CD4-positive, alpha-beta T cell treated with Interleukin-15 for 1 hour (primary cell): ENCODE data around the gene TBXT.
"Not testable (repeated sequence)": the region's sequence is repeated elsewhere in the genome, so short reads cannot be mapped to it uniquely, and the experiment has no call there.

Source experiments
- DNase-seq: peaks from one replicate; pipeline ENCODE4 v3.0.0-alpha.2; 2020

The TBXT gene, protein sequence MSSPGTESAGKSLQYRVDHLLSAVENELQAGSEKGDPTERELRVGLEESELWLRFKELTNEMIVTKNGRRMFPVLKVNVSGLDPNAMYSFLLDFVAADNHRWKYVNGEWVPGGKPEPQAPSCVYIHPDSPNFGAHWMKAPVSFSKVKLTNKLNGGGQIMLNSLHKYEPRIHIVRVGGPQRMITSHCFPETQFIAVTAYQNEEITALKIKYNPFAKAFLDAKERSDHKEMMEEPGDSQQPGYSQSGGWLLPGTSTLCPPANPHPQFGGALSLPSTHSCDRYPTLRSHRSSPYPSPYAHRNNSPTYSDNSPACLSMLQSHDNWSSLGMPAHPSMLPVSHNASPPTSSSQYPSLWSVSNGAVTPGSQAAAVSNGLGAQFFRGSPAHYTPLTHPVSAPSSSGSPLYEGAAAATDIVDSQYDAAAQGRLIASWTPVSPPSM

DNA sequence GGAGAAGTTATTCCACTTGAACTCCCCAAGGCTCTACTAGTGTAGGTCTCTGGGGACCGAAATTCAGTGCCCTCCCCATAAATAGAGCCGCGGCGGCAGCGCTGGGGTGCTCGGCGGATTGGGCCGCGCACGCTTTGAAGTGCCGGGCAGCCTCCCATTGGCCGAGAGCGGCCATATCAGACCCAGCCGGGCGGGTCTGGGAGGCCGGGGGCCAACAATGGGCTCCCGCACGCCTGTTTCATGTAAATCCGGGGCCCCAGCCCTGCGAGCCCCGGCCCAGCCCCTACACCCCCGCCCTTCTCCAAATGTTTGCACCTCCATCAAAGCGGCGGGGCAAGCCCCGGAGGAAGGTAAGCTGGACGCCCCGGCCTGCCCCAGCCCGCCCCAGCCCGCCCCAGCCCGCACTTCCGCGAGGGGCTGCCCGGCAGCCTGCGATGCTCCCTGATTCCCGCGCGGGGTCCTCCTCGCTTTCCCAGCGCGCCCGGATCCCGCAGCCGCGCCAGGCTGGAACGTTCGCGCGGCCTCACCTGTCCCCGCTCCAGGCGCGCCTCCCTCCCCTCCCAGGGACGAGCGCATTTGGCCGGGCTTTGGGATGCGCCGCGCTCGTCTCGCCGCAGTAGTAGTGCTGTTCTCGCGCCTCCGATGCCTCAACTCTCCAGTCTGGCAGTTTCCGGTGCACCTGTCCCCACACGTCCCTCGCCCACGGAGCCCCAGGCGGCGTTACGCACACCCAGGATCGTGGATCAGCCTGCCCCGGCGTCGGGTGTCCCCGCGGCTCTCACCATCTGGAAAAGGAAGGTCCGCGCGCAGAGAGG is at the start of gene TBXT:
TBXT (minus strand) TSS at position 51 of the 815 bp plus-strand sequence. CDS start 260 bp downstream, outside the sequence.
- no peak for DNase-seq

GRCh38 chr6:166207284-166207561 is 39.6 kb upstream of the TBXT start:
- DNase-seq, result no peak

DNA sequence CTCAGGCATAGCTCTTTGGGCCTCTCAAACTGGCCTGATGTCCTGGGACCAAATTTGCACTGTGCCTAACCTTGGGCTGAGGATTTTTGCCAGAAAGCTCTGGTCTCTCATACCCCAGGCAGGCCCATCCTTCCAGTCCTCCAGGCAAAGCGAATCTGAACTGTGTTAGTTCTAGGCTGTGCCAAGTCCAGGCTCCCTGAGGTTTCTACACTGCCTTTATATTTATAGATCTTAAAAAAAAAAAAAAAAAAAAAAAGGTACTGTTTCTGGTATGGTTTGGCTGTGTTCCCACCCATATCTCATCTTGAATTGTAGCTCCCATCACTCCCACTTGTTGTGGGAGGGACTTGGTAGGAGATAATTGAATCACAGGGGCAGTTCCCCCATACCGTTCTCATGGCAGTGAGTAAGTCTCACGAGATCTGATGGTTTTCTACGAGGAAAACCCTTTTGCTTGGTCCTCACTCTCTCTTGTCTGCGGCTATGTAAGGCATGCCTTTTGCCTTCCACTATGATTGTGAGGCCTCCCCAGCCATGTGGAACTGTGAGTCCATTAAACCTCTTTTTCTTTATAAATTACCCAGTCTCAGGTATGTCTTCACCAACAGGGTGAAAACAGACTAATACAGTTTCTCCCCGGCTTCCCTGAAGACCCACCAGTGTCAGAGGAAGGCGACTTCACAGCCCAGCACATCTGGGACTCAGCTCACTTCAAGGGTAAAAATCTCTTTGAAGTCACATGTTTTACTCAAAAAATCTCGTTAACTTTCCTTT is 39.0 kb upstream of the TBXT start:
- no peak for DNase-seq

GRCh38 chr6:166206066-166206465 is 38.4 kb upstream of the TBXT start:
- DNase-seq, result no peak

GRCh38 chr6:166204852-166205650 is 37.4 kb upstream of the TBXT start:
- no peak for DNase-seq

- no peak for DNase-seq
Measured at GRCh38 chr6:166203641-166204222, 36.1 kb upstream of the TBXT start.

DNA sequence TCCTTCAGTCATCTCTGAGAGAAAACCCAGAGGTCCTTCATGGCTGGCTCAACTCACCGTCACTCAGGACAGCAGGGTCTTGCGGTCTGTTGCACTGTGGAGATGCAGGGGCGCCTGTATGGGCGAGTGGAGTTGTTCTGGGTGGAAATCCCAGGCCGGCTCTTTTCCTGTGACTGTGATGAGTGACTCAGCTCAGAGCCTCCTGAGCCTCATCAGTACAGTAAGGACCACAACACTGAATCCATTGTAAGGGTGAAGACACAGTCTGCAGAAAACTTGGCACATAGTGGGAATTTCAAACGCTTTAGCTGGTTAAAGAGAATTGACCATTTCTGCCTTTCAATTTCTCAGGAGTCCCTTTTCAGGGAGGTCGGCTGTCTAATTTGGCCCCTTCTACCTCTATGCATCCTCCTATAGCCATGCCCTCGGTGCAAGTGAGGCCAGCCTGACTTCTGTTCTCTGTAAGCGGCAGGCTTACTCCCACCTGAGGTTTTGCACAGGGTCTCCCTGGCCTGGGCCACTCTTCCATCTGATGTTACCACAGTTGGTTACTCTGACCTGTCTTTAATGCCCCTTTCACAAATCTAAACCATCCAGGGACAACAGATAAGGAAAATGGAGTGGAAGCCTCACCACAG is 35.5 kb upstream of the TBXT start:
- no peak for DNase-seq

- DNase-seq, result peak; percentile 23
Measured at GRCh38 chr6:166202321-166202733, 34.7 kb upstream of the TBXT start.

GRCh38 chr6:166201878-166202277 is 34.2 kb upstream of the TBXT start:
- DNase-seq, result no peak

- DNase-seq, result no peak
Measured at GRCh38 chr6:166197361-166197760, 29.7 kb upstream of the TBXT start.

GRCh38 chr6:166195860-166196238 is 28.2 kb upstream of the TBXT start:
- DNase-seq, result no peak

DNA sequence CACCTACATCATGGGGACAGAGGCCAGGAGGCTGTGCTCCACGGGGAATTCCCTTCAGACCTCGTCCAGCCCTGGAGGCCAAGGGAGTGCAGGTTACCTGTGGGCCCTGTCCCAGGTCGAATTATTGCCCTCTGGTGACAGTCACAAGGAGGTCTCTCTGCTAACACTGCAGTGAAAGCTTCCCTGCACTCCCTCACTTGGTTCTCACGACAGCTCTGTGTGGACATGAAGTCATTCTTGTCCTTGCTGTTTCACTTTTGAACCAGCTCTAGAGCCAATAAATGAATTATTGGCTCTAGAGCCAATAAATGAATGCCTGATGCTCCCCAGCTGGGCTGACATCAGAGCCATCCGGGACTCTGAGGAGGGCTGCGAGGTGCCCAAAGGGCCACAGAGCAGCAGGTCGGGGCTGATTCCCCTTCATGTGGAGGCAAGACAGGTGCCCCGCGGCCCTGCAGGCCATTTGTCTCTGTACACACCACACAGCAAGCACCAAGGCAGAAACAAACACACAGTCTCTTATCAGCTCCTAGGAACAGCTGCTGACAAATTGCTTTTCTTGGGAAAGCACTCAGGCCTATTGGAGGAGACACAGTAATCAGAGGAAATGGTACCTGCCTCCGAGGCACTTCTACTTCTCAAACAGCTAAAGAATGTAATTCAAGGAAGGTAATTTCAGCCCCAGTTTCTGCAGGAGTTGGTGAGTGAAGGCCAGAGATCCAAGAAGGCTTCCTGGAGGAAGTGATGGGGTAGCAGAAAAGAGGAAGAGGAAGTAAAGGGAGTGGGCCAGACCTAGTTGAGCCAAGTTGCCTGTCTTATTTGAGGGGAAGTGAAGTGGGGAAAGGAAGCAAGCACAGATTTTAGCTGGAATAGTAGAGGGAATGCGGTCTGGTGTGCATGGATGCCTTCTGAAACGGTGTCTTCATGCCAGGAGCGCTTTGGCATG is 27.5 kb upstream of the TBXT start:
- no peak for DNase-seq

GRCh38 chr6:166192557-166192956 is 24.9 kb upstream of the TBXT start:
- no peak for DNase-seq

- DNase-seq, result no peak
Measured at GRCh38 chr6:166192136-166192535, 24.5 kb upstream of the TBXT start.

- DNase-seq, result no peak
Measured at GRCh38 chr6:166179704-166180103, 12.1 kb upstream of the TBXT start.

DNA sequence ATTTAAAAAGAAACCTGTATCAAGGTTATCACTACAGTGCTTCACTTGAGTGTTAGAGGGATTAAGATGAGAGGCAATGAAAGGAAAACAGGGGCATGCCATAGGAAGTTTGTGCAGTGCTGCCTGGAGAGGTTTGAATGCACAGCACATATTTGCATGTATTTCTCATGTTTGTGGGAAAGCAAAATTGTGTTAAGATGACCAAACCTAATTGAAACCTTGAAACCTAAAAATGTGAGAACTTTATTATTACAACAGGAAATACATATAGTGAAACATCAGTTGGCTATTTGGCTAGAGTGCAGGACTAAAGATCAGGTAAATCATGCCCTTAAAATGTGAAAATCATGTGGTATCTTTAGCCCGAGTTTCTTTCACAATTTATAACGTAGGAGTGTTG is 8.5 kb upstream of the TBXT start:
- no peak for DNase-seq

GRCh38 chr6:166175093-166175492 is 7.4 kb upstream of the TBXT start:
- DNase-seq, result not testable (repeated sequence)

DNA sequence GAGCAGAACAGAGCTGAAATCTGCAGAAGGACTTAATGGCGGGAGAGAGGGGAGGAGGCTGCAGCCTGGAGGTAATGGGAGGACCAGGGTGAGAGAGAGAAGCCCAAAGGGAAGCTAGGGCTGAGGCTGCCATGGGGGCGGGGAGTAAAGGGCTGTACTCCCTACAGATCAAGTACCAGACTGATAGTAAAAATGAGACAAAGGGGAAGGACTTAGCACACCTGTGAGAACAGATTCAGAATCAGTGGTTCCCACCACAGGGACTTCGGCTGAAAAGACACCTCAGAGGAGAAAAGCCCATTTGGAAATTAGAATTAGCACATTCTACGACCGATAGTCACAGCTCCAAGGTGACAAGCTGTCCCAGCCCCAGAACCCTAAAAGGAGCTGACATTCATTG is 6.4 kb upstream of the TBXT start:
- DNase-seq, result no peak

GRCh38 chr6:166173281-166173951 is 5.8 kb upstream of the TBXT start:
- no peak for DNase-seq

GRCh38 chr6:166172546-166172945 is 4.9 kb upstream of the TBXT start:
- DNase-seq, result no peak
